Gastroesophageal sphincter (tissue), 4 donors: ENCODE data around the gene BABAM2. TPM values are rescaled to one million over a fixed set of nuclear protein-coding genes. Genes with fewer than 3 reads are reported as not detected.

ENCODE experiments used
- ATAC-seq: fragments of 150-250 bp; one replicate; pipeline ENCODE4 v1.9.1; 2016; ENCODE audit warnings: mild to moderate bottlenecking, moderate library complexity
- H3K27ac ChIP-seq, 4 donors: fragments of 200-600 bp; sonication (generic) in 3 of 4; 1 replicate in 3 of 4; 2 replicates in 1 of 4; pipeline ENCODE4 v1.5.1; 2016 to 2019
- H3K27me3 ChIP-seq: fragments of 200-600 bp; sonication (generic); one replicate; pipeline ENCODE4 v1.5.1; 2019
- H3K36me3 ChIP-seq, 2 donors: fragments of 200-600 bp; sonication (generic); one replicate each; pipeline ENCODE4 v1.5.1; 2019; ENCODE audit warnings: control low read depth in 1 of 2
- H3K4me1 ChIP-seq, 3 donors: fragments of 200-600 bp; sonication (generic); 1 replicate in 2 of 3; 2 replicates in 1 of 3; pipeline ENCODE4 v1.5.1; 2016 to 2019; ENCODE audit warnings: control low read depth in 2 of 3
- H3K4me3 ChIP-seq, 2 donors: fragments of 200-600 bp; sonication (generic); one replicate each; pipeline ENCODE4 v1.5.1; 2019; ENCODE audit warnings: mild to moderate bottlenecking in 1 of 2, moderate library complexity in 1 of 2
- H3K9me3 ChIP-seq, 3 donors: fragments of 200-600 bp; sonication (generic); one replicate each; pipeline ENCODE4 v1.5.1; 2017 to 2019; ENCODE audit warnings: control low read depth in 2 of 3
- CTCF ChIP-seq, 4 experiments: fragments of 200-600 bp in 2 of 4; fragments of 450-650 bp in 2 of 4; sonication (generic) in 1 of 4; IDR thresholded peaks; one replicate each; pipeline ENCODE4 v1.5.1; 2017 to 2019; ENCODE audit warnings: antibody characterized with exemption in 4 of 4, mild to moderate bottlenecking in 2 of 4, moderate library complexity in 2 of 4
- EP300 ChIP-seq: sonication (generic); formaldehyde crosslinking; IDR thresholded peaks from one replicate; pipeline ENCODE4 v1.6.1; 2017; ENCODE audit warnings: antibody characterized with exemption, mild to moderate bottlenecking
- POLR2A ChIP-seq, 2 donors: fragments of 450-650 bp; IDR thresholded peaks; one replicate each; pipeline ENCODE4 v1.6.1; 2017; ENCODE audit warnings: antibody characterized with exemption in 2 of 2, mild to moderate bottlenecking in 2 of 2, moderate library complexity in 1 of 2
- POLR2AphosphoS5 ChIP-seq: sonication (generic); formaldehyde crosslinking; IDR thresholded peaks from one replicate; pipeline ENCODE4 v1.6.1; 2017; ENCODE audit warnings: antibody characterized with exemption
- WGBS, 2 donors: methylation state at CpG; one replicate each; pipeline ENCODE4 v1.1.5; 2018; ENCODE audit warnings: low coverage in 1 of 2; 5-methylcytosine and 5-hydroxymethylcytosine counted together
- total RNA-seq, 4 donors: library from RNA; depleted of rRNA; stranded (reverse); fragments of >200 nt; gene quantifications; one replicate each; pipeline ENCODE4 v1.1.0, GENCODE V29; 2016

BABAM2 gene
- total RNA-seq, 4 donors from 2014 or later: 28.5 to 43.6 (median 37.4) TPM

- peak overlapping the region in 2 of 4 donors; percentile 16 to 50 for H3K27ac ChIP-seq
Observed at GRCh38 chr2:28336982-28337627, 446.6 kb downstream of the BABAM2 start.

GRCh38 chr2:28338046-28338817, 447.7 kb downstream of the BABAM2 start:
- Histone ChIP-seq H3K27me3 (no peaks in the 10 kb centered on the region), H3K4me1 (peaks cover 0 to 71% (median 8%) of the 10 kb centered on the region in 3 donors), H3K27ac (peak overlapping the region in 3 of 4 donors; percentile 50 to 57 (median 55)), H3K9me3 (no peaks in the 10 kb centered on the region), H3K36me3 (peaks cover 0 to 10% of the 10 kb centered on the region in 2 donors), H3K4me3 (no peak overlapping the region)
- 41 to 43% methylated on average over 9 to 10 of the region's 14 CpGs for WGBS, 2 donors
- ATAC-seq: peak; percentile 81
- TF ChIP-seq CTCF (IDR thresholded peaks at IDR 0.05): no peak
- TF ChIP-seq EP300: no peak
- peak; percentile 95 for TF ChIP-seq POLR2AphosphoS5

More at GRCh38 chr2:28336982-28337627, 446.6 kb downstream of the BABAM2 start:
- TF ChIP-seq POLR2AphosphoS5: no peak
- no peak for TF ChIP-seq EP300
- no peak for TF ChIP-seq CTCF (IDR thresholded peaks at IDR 0.05)
- TF ChIP-seq POLR2A (IDR thresholded peaks at IDR 0.05): no peak
- WGBS, 2 donors: 90 to 100% methylated on average over 1 to 12 of the region's 16 CpGs
- no peaks in the 10 kb centered on the region for H3K27me3 ChIP-seq
- no peak for ATAC-seq
- peaks cover 0 to 10% of the 10 kb centered on the region in 2 donors for H3K36me3 ChIP-seq
- H3K4me3 ChIP-seq: no peak overlapping the region
- no peaks in the 10 kb centered on the region for H3K9me3 ChIP-seq
- peaks cover 0 to 62% (median 3%) of the 10 kb centered on the region in 3 donors for H3K4me1 ChIP-seq

- H3K36me3 ChIP-seq: peaks cover 0 to 10% of the 10 kb centered on the region in 2 donors
- TF ChIP-seq CTCF (IDR thresholded peaks at IDR 0.05): no peak
- TF ChIP-seq POLR2A (IDR thresholded peaks at IDR 0.05): no peak
- no peak for TF ChIP-seq POLR2AphosphoS5
- TF ChIP-seq EP300: no peak
- peaks cover 0 to 71% (median 8%) of the 10 kb centered on the region in 3 donors for H3K4me1 ChIP-seq
- peak overlapping the region in 3 of 4 donors; percentile 50 to 57 (median 55) for H3K27ac ChIP-seq
- H3K9me3 ChIP-seq: no peaks in the 10 kb centered on the region
- WGBS, 2 donors: 70 to 79% methylated on average over 2 to 4 of the region's 7 CpGs
- ATAC-seq: no peak
- H3K27me3 ChIP-seq: no peaks in the 10 kb centered on the region
- no peak overlapping the region for H3K4me3 ChIP-seq
Observed at GRCh38 chr2:28338831-28339321, 448.3 kb downstream of the BABAM2 start.

DNA sequence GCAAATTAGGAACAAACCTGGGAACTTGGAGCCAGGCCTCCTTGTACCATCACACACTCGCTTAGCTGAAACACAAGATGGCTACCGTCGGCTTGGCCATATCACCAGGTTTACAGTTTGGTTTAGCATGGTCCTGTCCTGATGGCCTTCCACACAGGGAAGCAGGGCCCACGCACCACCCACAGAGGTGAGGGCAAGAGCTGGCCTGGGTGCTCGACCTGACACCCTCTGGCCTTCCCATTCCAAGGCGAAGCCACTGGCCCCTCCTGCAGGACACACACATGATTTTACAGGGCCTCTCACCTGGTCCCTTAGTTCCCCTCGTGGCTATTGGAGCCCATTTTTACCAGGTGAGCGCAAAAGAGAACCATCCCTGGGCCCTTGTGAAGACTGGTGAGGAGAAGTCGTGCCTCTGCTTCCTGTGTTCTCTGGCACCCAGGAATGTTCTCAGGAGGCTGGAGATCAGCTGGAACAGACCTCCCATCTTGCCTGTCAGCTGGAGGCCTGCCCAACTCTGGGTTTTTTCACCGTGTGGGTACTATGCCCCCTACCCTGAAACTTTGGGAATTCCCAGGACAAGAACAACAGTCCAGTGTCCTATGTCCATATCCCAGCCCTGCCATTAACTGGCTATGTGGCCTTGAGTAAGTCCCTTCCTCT, 449.1 kb downstream of the BABAM2 start:
- ATAC-seq: no peak
- H3K4me1 ChIP-seq: peaks cover 0 to 69% (median 8%) of the 10 kb centered on the region in 3 donors
- WGBS, 2 donors: 92% methylated on average over 4 of the region's 10 CpGs; no CpG with 5 or more reads in 1 of the 2 donors
- peak overlapping the region in 2 of 4 donors; percentile 6 to 55 for H3K27ac ChIP-seq
- H3K27me3 ChIP-seq: no peaks in the 10 kb centered on the region
- TF ChIP-seq EP300 (no peak), POLR2AphosphoS5 (no peak), CTCF (IDR thresholded peaks at IDR 0.05) (no peak), POLR2A (IDR thresholded peaks at IDR 0.05) (no peak)
- peaks cover 0 to 10% of the 10 kb centered on the region in 2 donors for H3K36me3 ChIP-seq
- H3K4me3 ChIP-seq: no peak overlapping the region
- no peaks in the 10 kb centered on the region for H3K9me3 ChIP-seq
